Measurements from ENCODE around the gene VHLL.

DNA sequence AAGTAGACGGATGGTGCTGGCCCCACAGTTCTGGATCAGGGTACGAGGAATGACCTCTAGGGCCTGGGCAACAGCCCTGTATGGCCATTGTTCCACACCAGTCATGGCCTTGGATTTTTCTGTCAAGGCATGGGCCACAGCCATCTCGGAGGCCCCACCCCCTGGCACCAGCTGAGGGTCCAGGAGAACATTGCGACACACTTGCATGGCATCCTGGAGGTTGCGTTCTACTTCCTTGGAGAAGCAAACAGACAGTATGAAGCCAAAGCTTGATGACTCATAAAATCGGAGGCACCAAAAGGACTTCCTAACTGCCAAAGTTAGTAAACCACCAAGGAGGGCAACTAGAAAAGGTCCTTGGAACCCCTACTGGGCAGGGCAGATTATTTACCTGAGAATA, 11.9 kb upstream of the VHLL start:
- TF ChIP-seq POLR2A (IDR thresholded peaks at IDR 0.05) = no peak
- TF ChIP-seq, protein P1, sequence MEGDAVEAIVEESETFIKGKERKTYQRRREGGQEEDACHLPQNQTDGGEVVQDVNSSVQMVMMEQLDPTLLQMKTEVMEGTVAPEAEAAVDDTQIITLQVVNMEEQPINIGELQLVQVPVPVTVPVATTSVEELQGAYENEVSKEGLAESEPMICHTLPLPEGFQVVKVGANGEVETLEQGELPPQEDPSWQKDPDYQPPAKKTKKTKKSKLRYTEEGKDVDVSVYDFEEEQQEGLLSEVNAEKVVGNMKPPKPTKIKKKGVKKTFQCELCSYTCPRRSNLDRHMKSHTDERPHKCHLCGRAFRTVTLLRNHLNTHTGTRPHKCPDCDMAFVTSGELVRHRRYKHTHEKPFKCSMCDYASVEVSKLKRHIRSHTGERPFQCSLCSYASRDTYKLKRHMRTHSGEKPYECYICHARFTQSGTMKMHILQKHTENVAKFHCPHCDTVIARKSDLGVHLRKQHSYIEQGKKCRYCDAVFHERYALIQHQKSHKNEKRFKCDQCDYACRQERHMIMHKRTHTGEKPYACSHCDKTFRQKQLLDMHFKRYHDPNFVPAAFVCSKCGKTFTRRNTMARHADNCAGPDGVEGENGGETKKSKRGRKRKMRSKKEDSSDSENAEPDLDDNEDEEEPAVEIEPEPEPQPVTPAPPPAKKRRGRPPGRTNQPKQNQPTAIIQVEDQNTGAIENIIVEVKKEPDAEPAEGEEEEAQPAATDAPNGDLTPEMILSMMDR (IDR thresholded peaks at IDR 0.05) = no peak

Data from uterus (tissue), 2 donors.